ENCODE results near the gene RHBG.

RHBG gene

DNA sequence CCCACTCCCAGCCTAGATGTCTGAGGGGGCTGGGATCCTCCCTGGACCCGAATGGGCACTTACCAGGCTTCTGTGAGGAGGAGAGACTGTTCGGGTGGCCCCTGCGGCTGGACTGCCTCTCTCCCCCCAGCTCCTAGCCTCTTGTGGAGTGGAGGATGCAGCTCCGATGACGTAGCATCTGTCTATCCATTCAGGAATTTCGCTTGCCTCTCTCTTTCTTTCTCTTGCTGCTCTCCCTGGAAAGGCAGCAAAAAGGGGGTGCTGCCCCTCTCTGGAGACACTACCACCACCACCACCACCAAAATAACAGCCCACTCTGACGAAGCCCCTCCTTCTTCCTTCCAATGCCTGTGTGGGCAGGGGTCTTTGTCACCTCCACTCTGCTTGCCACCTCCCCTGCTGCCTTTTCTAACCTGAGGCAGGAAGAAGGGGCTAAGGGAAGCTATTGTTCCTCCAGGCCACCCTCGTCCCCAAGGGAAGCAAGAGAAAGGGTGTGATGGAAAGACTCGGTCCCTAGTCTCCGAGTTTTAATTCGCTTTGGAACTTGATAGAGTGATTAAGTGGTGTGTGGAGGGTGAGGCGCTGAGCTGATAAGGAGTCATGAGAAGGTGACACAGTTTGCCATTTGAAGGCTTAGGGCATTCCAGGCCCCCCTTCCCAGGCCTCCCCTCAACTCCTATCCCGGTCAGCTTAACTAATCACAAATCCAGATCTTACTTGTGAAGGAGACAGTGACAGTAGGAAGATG, 60.5 kb downstream of the RHBG start:
- no peak for DNase-seq

DNA sequence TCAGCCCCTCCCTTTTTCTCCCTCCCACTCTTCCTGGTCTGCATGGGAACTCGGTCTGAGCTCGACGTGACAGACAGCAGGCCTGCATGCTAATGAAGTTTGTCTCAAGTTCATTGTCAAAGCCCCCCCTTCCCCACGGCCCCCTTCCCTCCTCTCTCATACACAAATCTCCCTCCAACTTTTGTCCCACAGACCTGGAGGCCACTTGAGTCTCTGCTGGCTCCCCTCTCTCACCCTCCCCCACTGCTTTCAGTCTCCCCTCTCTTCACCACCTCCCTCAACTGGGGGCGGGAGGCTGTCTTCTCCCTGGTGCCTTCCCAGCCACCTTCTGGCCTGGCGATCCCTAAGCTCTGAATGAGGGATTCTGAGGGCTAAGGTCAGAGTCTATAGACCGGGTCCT, 61.3 kb downstream of the RHBG start:
- no peak for DNase-seq

DNA sequence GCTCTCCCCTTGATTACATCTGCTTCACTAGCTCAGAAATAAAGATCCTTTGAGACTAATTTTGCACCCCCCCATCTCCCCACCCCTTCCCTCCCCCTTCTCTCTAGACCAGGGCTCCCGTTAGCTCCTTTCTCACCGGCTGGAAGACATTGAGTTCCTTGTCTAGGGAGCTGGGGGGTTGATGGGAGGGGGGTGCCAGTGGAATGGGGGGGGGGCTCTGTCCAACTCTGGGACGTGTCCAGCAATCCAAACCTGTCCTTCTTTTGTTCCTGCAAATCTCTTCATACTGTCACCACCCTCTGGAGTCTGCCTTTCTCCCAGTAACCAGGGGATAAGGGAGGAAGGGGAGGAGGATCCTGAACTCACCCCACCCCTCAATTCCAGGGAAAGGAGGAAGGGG, 61.9 kb downstream of the RHBG start:
- DNase-seq, result no peak

DNA sequence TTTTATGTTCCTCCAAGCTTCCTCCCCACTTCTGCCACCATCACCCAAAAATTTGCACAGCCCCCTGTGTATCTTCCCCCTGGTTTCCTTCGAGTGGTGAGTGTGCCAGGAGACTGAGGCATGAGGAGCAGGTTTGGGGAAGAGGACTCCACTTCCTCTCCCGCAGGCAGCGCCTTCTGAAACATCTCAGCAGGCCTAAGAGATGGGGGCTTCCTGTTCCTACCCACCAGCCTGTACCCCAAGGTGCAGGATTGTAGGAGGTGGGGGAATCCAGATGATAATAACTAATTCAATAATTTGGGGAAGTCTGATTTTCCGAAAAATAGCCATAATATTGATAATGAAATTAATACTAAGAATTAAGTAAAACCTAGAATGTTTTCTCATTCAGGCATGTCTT, 62.4 kb downstream of the RHBG start:
- no peak for DNase-seq

DNA sequence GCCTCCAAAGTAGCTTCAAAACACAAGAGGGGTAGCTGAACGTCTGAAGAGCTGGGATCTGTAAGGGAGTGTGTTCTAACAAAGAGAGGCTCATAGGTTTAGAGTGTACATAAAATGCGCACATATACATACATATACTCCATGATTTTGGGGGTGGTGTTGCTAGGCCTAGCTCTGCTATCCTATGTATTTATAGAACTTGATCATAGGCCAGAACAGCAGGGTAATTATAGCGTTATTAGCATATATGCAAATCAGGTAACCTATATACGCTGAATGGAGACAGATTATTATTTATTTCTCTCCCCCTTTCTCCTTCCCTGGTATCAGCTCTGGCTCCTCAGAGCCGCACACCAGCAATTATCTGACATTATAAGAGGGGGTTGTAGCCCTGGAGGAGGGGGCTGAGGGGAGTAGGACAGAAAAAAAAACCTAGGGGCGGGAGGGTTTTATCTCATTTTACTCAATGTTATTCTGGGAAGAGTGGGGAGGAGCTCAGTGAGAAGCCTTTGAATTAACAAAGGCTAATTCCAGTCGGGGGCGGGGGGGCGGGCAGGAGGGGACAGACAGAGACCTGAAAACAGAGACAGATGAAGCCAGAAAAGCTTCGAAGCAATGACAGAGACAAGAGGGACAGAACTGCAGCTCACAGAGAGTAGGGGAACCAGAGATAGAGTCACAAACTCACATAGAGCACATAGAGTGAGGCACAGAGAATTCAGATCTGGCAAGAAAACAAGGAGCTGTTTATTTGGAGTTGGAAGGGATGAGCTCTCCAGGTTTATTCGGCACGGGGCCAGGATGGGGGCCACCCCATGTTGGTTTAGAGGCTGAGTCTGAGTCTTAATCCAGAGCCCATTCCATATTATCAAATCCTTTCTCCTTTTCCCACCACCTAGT, 63.0 kb downstream of the RHBG start:
- no peak for DNase-seq

DNA sequence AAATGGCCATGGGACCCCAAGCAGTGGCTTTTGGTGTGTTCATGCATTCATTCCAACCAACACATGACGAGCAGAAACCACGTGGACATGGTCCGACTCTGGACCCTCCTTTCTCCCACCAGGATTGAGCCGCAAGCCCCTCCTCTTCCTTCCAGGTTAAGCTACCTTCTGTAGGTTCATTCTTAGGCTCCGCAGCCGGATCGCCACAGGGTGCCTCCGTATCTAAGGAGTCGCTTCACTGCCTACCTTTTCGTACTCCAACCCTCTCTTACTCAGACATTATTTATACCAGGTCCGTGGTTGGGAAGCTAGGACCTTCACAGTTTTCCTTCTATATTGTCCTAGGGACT, 63.6 kb downstream of the RHBG start:
- DNase-seq, result no peak

DNA sequence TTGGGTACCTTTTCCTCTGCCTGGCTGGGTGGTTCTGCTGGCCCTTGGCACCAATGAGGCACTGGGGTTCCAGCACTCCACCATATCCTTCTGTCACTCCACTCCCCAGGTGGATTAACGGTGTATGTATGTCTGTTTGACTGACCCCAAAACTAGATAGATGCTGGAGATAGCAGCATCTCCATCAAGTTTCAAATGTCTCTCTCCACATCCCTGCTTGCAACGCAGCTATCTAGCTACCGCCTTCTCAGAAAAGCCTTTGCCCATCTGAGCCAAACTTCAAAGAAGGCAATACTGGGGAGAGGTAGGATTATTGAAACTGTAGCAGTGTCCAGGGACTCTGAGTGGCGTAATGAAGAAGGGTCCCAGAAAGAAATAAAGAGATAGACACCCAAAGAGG, 64.0 kb downstream of the RHBG start:
- no peak for DNase-seq

DNA sequence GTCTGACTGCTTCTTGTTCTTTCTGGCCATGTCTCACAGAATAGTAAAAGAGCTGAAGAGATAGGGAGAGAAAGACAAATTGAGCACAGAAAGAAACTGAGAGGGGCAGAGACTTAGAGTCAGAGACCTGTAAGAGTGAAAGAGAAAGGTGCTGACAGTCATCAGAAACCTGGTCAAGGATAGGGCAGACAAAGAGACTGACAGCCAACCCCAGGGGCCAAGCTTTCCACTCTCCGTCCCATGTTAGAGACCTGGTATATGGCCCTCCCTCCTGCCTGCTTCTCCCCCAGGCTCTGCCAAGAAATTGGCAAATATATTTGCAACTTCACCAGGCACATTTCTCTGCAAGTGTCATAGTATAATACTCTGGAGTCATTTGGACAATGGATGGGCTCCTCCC, 64.6 kb downstream of the RHBG start:
- DNase-seq, result no peak

All from activated effector memory CD4-positive, alpha-beta T cell treated with Interleukin-2 at 50 U/mL for 16 hours (primary cell).